KMS-11 (cell line): ENCODE data around the gene ADGRG2.

Experiments
- H2AFZ ChIP-seq: fragments of 200-600 bp; sonication (generic); 2 replicates; pipeline ENCODE4 v1.6.1; 2016; ENCODE audit warnings: antibody characterized with exemption, mixed run types, low read depth
- H3K27ac ChIP-seq: fragments of 200-600 bp; sonication (generic); 2 replicates; pipeline ENCODE4 v1.6.1; 2016; ENCODE audit warnings: mild to moderate bottlenecking, mixed run types
- H3K27me3 ChIP-seq: fragments of 200-600 bp; sonication (generic); 2 replicates; pipeline ENCODE4 v1.6.1; 2017; ENCODE audit warnings: mild to moderate bottlenecking, low read depth, mixed run types, moderate library complexity; ENCODE audit not compliant: insufficient read depth
- H3K36me3 ChIP-seq: fragments of 200-600 bp; sonication (generic); 2 replicates; pipeline ENCODE4 v1.6.1; 2017; ENCODE audit warnings: mild to moderate bottlenecking, mixed run types; ENCODE audit not compliant: insufficient read depth
- H3K4me1 ChIP-seq: fragments of 200-600 bp; sonication (generic); 2 replicates; pipeline ENCODE4 v1.6.1; 2016; ENCODE audit warnings: mild to moderate bottlenecking, low read depth, mixed run types; ENCODE audit not compliant: poor library complexity, severe bottlenecking
- H3K4me2 ChIP-seq: fragments of 200-600 bp; sonication (generic); 2 replicates; pipeline ENCODE4 v1.7.0; 2016; ENCODE audit warnings: mild to moderate bottlenecking, mixed run types
- H3K4me3 ChIP-seq: fragments of 200-600 bp; sonication (generic); IDR thresholded peaks from 2 replicates; pipeline ENCODE4 v1.6.1; 2017; ENCODE audit warnings: low read depth, low read length, mixed read lengths; ENCODE audit not compliant: insufficient read depth
- H3K79me2 ChIP-seq: fragments of 200-600 bp; sonication (generic); 2 replicates; pipeline ENCODE4 v1.6.1; 2016; ENCODE audit warnings: low read depth, mixed run types; ENCODE audit not compliant: insufficient read depth
- H3K9ac ChIP-seq: fragments of 200-600 bp; sonication (generic); 2 replicates; pipeline ENCODE4 v1.6.1; 2016; ENCODE audit warnings: mild to moderate bottlenecking, mixed run types
- H4K20me1 ChIP-seq: fragments of 200-600 bp; sonication (generic); 2 replicates; pipeline ENCODE4 v1.6.1; 2016; ENCODE audit warnings: mild to moderate bottlenecking, mixed run types; ENCODE audit not compliant: insufficient read depth
- CTCF ChIP-seq: fragments of 200-600 bp; sonication (generic); conservative IDR thresholded peaks from 2 replicates; pipeline ENCODE4 v1.6.1; 2017; ENCODE audit warnings: low read depth, mild to moderate bottlenecking, antibody characterized with exemption, low read length, moderate library complexity, mixed read lengths

ADGRG2 gene

GRCh38 chrX:18944482-18944881 is 177.8 kb downstream of the ADGRG2 start:
- Histone ChIP-seq H2AFZ (no peak overlapping the region), H4K20me1 (no peaks in the 10 kb centered on the region), H3K36me3 (no peaks in the 10 kb centered on the region), H3K27ac (no peak overlapping the region), H3K27me3 (no peaks in the 10 kb centered on the region), H3K4me3 (no peak overlapping the region), H3K4me2 (no peak overlapping the region), H3K9ac (no peak overlapping the region), H3K79me2 (no peaks in the 10 kb centered on the region), H3K4me1 (no peaks in the 10 kb centered on the region)
- no peak for TF ChIP-seq CTCF

- no peaks in the 10 kb centered on the region for H3K79me2 ChIP-seq
- no peak overlapping the region for H3K27ac ChIP-seq
- TF ChIP-seq CTCF, result no peak
- no peaks in the 10 kb centered on the region for H3K4me1 ChIP-seq
- no peak overlapping the region for H3K9ac ChIP-seq
- no peaks in the 10 kb centered on the region for H3K27me3 ChIP-seq
- H3K36me3 ChIP-seq, result no peaks in the 10 kb centered on the region
- H3K4me3 ChIP-seq, result no peak overlapping the region
- H2AFZ ChIP-seq, result no peak overlapping the region
- no peaks in the 10 kb centered on the region for H4K20me1 ChIP-seq
- H3K4me2 ChIP-seq, result no peak overlapping the region
Measured at GRCh38 chrX:18941896-18942295, 180.4 kb downstream of the ADGRG2 start.
